Left ventricle myocardium inferior (tissue), 1 donor: ENCODE measurements around the gene KCNQ1. TPM values are rescaled to one million over a fixed set of nuclear protein-coding genes. Genes with fewer than 3 reads are reported as not detected.

Source experiments
- DNase-seq: peaks from one replicate; pipeline ENCODE4 v3.0.0-alpha.2; 2020
- H3K27ac ChIP-seq: fragments of 200-600 bp; replicated peaks from 2 replicates; pipeline ENCODE4 v1.8.0; 2021
- H3K27me3 ChIP-seq: fragments of 200-600 bp; 2 replicates; pipeline ENCODE4 v1.8.0; 2021; ENCODE audit warnings: low read depth
- H3K36me3 ChIP-seq: fragments of 200-600 bp; 2 replicates; pipeline ENCODE4 v1.8.0; 2021
- H3K4me1 ChIP-seq: fragments of 200-600 bp; 2 replicates; pipeline ENCODE4 v1.8.0; 2021
- H3K4me3 ChIP-seq: fragments of 200-600 bp; 2 replicates; pipeline ENCODE4 v1.8.0; 2021; ENCODE audit warnings: mild to moderate bottlenecking, moderate library complexity
- H3K9me3 ChIP-seq: fragments of 200-600 bp; replicated peaks from 2 replicates; pipeline ENCODE4 v1.8.0; 2021
- intact Hi-C: fragments of 100-400 bp; cut with micrococcal nuclease; formaldehyde crosslinking; loops from one replicate; pipeline ENCODE4 v1.11.0; 2022
- total RNA-seq: library from RNA; stranded (reverse); fragmentation: NEBNext Ultra II Directional; extraction: Animal tissue kit (Norgen Biotek cat#: 25700); gene quantifications from one replicate; pipeline ENCODE4 v1.2.1, GENCODE V29; 2021
- TF ChIP-seq, protein P1 (sequence below): fragments of 200-600 bp; IDR thresholded peaks from 2 replicates; pipeline ENCODE4 v1.8.0; 2021; ENCODE audit warnings: antibody characterized with exemption, mild to moderate bottlenecking, borderline replicate concordance
- donor health status: DM: no; HTN: yes; CAD: no; lungs with severe emphysema.

KCNQ1 gene
- total RNA-seq, 1 donor from 2014 or later: 41.8 TPM

DNA sequence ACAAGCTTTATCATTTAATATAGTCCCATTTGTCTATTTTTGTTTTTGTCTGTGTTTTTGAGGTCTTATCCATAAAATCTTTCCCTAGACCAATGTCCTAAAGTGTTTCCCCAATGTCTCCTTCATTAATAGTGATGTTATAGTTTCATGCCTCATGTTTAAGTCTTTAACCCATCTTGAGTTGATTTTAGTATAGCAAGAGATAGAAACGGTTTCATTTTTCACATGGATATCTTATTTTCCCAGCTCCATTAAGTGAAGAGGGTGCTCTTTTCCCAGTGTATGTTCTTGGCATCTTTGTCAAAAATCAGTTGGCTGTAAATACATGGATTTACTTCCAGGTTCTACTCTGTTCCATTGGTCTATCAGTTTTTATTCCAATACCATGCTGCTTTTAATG is 196.8 kb downstream of the KCNQ1 start:
- peaks cover 97% of the 10 kb centered on the region for H3K9me3 ChIP-seq
- H3K36me3 ChIP-seq: peaks cover 14% of the 10 kb centered on the region
- intact Hi-C loops: no loop called here
- TF ChIP-seq, protein P1, sequence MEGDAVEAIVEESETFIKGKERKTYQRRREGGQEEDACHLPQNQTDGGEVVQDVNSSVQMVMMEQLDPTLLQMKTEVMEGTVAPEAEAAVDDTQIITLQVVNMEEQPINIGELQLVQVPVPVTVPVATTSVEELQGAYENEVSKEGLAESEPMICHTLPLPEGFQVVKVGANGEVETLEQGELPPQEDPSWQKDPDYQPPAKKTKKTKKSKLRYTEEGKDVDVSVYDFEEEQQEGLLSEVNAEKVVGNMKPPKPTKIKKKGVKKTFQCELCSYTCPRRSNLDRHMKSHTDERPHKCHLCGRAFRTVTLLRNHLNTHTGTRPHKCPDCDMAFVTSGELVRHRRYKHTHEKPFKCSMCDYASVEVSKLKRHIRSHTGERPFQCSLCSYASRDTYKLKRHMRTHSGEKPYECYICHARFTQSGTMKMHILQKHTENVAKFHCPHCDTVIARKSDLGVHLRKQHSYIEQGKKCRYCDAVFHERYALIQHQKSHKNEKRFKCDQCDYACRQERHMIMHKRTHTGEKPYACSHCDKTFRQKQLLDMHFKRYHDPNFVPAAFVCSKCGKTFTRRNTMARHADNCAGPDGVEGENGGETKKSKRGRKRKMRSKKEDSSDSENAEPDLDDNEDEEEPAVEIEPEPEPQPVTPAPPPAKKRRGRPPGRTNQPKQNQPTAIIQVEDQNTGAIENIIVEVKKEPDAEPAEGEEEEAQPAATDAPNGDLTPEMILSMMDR: no peak
- no peaks in the 10 kb centered on the region for H3K27me3 ChIP-seq
- H3K4me3 ChIP-seq: no peak overlapping the region
- no peaks in the 10 kb centered on the region for H3K4me1 ChIP-seq
- no peak for DNase-seq
- H3K27ac ChIP-seq: no peak overlapping the region

DNA sequence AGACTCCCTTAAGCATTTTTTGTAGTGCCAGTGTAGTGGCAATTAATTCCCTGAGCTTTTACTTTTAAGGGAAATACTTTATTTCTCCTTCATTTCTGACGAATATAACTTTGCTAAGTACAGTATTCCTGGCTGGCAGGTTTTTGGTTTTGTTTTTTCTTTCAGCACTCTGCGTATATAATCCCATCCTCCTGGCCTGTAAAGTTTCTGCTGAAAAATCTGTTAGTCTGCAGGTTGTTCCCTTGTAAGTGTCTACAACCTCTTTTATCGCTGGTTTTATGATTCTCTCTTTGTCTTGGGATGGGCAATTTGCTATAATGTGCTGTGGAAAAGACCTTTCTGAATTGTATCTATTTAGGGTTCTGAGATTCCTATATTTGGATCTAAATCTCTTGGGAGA is 198.9 kb downstream of the KCNQ1 start:
- H3K4me3 ChIP-seq: no peak overlapping the region
- no peak for DNase-seq
- H3K27me3 ChIP-seq: no peaks in the 10 kb centered on the region
- TF ChIP-seq, protein P1: no peak
- H3K4me1 ChIP-seq: no peaks in the 10 kb centered on the region
- peaks cover 14% of the 10 kb centered on the region for H3K36me3 ChIP-seq
- intact Hi-C loops: no loop called here
- H3K27ac ChIP-seq: no peak overlapping the region
- peaks cover 99% of the 10 kb centered on the region for H3K9me3 ChIP-seq

- TF ChIP-seq, protein P1: no peak
- H3K27me3 ChIP-seq: no peaks in the 10 kb centered on the region
- no peak for DNase-seq
- peaks cover 6% of the 10 kb centered on the region for H3K36me3 ChIP-seq
- intact Hi-C loops: no loop called here
- no peaks in the 10 kb centered on the region for H3K4me1 ChIP-seq
- peaks cover 100% of the 10 kb centered on the region for H3K9me3 ChIP-seq
- no peak overlapping the region for H3K27ac ChIP-seq
- H3K4me3 ChIP-seq: no peak overlapping the region
Measured at GRCh38 chr11:2644844-2645778, 200.3 kb downstream of the KCNQ1 start.

DNA sequence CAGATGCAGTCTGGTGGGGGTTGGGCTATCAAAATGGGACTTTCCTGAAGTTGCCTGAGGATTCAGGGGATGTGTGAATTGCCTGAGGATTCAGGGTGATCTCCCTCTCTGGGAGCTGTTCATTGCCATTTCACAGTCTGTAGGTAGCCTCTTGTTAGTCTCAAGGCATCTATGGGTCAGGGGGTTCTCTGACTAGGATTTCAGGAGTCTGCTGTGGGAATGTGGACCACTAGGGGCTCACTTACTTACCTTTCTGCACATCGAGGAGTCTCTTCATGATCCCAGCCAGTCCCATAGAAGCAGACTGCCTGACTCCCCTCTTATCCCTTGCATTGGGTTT is 200.9 kb downstream of the KCNQ1 start:
- no peaks in the 10 kb centered on the region for H3K4me1 ChIP-seq
- H3K27me3 ChIP-seq: no peaks in the 10 kb centered on the region
- H3K27ac ChIP-seq: no peak overlapping the region
- no peak for DNase-seq
- intact Hi-C loops: no loop called here
- H3K36me3 ChIP-seq: peaks cover 1% of the 10 kb centered on the region
- TF ChIP-seq, protein P1: no peak
- no peak overlapping the region for H3K4me3 ChIP-seq
- peaks cover 100% of the 10 kb centered on the region for H3K9me3 ChIP-seq

- Histone ChIP-seq H3K4me1 (peaks cover under 1% of the 10 kb centered on the region), H3K9me3 (peaks cover 100% of the 10 kb centered on the region), H3K27me3 (no peaks in the 10 kb centered on the region), H3K4me3 (no peak overlapping the region), H3K27ac (no peak overlapping the region), H3K36me3 (no peaks in the 10 kb centered on the region)
- TF ChIP-seq, protein P1: no peak
- DNase-seq: no peak
- intact Hi-C loops: no loop called here
Measured at GRCh38 chr11:2647167-2647566, 202.4 kb downstream of the KCNQ1 start.
